ENCODE measurements around the gene OPRL1.

The OPRL1 gene

DNA sequence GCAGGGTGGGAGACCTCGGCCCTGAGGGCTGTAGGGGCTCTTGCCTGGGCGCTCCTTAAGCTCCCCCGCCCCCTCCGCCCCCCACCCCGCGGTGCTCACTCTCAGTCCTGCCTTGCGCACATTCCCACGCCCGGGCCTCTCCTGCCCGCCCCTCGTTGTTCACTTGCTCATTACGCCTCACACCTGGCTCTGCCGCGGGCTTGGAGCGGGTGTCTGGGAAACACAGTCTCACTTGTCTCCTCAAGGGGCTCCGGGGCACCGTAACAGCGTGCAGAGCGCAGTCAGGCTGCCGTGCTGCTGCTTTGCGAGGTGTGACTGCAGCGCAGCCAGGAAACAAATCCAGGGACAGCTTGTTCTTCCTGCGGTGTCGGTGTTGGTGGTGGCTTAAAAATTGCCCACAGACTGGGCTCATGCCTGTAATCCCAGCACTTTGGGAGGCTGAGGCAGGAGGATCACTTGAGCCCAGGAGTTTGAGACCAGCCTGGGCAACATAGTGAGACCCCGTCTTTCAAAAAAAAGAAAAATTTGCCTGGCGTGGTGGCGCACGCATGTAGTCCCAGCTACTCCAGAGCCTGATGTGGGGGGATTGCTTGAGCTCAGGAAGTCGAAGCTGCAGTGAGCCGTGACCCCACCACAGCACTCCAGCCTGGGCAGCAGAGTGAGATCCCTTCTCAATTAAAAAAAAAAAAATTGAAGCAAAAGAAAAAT is 22.9 kb downstream of the OPRL1 start:
- DNase-seq (ENCODE audit: low read depth in 2 of 2) = no peak

DNA sequence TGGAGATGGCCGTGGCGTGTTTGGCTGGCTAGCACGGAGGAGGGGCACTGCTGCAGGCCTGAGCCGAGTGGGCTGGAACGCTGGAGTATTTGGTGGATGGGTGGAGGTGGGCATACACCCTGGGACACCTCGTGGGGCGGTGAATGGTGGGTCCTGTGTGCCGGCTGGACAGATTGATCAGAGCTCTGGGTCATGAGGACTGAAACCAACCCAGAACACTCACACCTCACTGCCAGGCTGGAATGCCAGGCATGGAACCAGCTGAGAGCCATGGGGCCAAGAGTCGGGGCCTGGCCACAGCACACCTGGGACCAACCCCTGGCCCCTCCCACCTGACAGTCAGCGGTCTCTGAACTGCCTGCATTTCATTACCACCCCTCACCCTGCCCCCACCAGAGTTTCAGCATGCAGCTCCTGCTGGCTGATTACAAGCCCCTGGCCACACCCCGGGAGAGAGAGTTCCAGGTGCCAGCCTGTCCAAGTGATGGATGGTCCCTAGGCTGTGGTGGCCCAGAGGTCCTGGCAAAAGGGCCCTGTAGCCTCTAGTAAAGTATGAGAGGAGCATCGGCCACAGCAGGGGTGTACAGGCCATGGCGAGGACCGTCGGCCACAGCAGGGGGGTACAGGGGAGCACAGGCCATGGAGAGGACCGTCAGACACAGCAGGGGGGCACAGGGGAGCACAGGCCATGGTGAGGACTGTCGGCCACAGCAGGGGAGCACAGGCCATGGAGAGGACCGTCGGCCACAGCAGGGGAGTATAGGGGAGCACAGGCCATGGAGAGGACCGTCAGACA is 24.2 kb downstream of the OPRL1 start:
- DNase-seq (ENCODE audit: low read depth in 2 of 2) = no peak

DNA sequence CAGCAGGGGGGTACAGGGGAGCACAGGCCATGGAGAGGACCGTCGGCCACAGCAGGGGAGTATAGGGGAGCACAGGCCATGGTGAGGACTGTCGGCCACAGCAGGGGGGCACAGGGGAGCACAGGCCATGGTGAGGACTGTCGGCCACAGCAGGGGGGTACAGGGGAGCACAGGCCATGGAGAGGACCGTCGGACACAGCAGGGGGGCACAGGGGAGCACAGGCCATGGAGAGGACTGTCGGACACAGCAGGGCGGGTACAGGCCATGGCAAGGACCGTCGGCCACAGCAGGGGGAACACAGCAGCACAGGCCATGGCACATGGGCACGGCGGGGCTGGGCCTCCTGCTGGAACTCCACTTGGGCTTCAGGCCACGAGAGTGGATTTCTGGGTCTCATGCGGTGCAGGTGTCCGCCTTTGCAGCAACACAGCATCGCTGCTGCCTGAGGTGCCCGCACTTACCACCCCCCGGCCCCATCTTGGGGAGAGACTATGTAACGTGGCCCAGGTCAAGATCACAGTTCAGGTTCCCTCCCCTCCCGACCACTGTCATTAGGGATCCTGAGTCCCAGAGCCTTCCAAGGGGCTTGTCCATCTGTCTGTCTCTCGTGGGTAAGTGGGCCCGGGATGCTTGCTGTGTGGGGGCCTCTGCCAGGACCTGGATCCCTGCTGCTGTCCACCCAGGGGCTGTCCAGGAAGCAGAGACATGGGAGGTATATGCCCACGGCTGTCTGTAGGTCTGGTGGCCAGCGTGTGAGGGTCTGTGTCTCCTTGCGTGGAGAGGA is 25.0 kb downstream of the OPRL1 start:
- no peak for DNase-seq (ENCODE audit: low read depth in 2 of 2)

DNA sequence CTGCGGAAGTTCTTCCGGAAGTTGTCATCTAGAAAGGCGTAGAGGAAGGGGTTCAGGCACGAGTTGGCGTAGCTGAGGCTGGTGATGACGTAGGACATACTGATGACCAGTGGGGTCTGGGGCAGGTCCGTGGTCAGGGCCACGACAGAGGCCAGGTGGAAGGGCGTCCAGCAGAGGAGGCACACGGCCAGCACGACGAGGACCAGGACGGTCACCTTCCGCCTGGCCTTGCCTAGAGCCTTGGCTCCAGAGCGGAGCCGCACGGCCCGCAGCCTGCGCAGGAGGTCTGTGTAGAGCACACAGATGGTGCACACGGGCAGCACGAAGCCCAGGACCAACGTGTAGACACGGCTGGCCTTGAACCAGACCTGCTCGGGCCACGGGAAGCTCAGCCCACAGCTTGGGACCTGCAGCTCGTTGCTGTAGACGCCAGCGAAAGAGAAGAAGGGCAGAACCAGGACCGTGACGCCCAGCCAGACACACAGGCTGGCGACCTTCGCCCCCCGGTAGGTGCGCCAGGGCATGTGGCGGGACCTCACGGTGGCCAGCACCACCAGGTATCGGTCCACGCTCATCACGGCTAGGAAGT is 26.1 kb downstream of the OPRL1 start:
- DNase-seq (ENCODE audit: low read depth in 2 of 2) = no peak

DNA sequence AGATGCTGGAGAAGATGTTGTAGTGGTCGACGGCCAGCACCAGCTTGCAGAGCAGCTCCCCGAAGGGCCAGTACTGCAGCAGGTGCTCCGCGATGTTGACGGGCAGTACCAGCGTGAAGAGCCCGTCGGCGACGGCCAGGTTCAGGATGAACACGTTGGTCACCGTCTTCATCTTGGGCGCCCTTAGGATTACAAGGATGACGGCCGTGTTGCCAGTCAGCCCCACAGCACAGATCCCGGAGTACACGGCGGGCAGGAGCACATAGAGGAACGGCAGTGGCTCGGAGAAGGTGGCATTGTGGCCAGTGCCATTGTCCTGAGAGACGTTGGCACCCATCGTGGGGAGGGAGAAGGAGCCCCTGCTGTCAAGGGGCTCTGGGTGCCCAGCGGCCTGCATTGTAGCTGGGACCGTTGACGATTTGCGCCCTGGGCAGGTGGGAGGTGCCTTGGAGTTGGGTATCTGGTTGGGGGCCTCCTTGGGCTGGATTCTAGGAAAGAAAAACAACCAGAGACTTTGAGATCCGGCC is 26.6 kb downstream of the OPRL1 start:
- DNase-seq (ENCODE audit: low read depth in 2 of 2) = no peak

DNA sequence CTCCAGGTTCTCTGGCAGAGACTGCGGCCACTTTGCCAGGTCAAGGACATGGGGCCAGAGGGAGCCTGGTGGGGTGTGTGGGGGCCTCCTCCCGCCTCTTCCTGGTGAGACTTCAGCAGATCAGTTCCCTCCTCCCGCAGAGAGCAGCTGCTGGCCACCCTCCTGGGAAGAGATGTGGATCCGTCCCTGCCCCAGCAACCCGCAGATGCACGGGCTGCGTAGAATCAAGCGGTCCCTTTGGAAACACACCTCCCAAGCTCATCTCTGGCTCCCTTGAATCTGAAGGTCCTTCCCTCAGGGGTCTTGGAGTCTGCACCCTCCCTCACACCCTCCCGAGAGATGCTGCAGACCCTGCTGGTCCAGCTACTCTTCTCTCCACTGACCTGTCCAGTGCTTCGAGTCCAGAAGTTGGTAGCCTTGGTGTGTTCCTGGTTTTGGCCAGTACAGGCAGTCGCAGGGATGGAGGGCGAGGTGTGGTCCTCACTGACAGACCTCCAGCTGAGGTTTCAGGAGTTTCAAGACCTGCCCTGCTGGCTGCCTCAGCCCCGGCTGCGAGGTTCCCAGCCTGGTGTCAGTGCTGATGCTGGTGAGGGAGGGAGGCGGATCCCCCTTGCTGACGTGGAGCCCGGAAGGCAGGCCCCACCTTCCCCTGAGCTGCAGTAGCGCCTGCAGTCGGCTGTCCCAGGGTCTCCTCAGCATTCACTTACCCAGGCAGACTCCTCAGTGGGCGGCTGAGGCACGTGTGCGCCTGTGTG is 27.3 kb downstream of the OPRL1 start, which contains the start of gene NPBWR2:
Gene NPBWR2 (minus strand): TSS at position 585 of the 755 bp plus-strand sequence. CDS start 734 bp downstream, outside the sequence.
- DNase-seq (ENCODE audit: low read depth in 2 of 2) = no peak

DNA sequence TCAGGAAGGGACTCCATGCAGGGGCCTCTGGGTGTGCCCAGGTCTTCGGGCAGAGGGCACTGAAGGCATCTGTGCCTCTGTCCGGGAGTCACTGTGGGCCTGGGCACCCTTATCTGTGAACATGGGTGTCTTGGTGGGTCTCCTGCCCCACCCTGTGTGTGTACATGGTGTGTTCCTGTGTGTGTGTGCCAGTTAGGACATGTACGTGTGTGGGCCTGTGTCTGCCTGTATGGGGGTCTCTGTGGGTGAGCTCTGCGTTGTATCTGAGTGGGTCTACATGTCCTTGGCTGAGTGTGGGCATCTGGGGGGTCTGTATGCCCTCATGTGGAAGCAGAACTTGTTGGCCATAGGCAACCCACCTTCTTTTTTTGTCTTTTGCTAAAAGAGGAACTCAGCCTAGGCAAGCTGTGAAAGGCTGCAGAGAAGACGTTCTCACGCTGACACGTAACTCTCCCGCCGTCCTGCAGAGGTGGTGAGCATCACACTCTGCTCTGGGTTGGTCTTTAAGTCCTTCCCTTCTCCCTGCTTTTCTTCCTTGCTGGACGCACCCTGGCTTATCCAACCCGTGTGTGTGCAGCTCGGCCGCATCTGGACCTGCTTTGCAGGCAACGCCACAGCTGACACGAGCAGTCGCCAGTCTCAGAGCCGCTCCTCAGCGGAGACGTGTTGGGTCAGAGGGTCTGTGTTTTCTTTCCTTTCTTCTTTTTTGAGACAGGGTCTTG is 28.0 kb downstream of the OPRL1 start:
- DNase-seq (ENCODE audit: low read depth in 2 of 2) = no peak

DNA sequence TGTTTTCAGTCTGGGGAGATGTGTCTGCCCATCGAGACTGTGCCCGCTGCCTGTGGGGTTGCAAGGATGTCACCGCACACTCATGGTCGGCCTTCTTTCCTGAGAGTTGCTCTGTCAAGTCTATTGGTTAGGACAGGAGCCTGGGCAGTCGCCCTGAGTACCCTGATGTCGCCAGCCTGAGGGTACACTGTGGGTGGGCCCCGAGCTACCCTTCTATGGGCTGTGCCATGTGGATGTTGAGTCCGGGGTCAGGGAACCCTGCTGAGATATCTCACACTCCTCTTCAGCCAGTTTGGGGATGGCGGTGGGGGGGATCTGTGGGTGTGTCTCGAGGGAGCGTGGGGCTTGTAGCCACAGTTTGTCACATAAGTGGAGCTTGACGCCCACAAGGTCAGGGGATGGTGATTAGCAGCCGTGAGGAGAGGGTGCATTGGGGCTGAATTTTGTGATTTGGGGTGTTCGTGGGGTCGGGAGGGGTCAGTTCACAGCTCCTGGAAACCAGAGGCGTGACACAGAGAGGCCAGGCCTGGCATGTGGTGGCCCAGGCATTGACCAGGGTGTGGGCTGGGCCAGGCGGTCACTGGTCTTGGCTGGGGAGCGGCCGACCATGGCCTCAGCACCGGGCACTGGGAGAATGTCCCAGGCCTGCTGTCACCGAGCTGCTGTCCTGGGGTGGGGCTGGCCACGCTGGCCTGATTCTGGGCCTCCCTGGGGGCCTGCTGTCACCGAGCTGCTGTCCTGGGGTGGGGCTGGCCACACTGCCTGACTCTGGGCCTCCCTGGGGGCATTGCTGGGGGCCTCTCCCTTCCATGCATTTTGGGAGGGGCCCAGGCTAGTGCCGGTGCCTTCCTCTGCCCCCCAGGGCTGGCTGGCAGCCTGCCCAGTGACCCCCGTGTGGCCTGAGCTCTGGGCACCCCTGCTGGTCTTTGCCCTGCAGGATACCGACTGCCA is 29.1 kb downstream of the OPRL1 start:
- DNase-seq (ENCODE audit: low read depth in 2 of 2) = no peak

DNA sequence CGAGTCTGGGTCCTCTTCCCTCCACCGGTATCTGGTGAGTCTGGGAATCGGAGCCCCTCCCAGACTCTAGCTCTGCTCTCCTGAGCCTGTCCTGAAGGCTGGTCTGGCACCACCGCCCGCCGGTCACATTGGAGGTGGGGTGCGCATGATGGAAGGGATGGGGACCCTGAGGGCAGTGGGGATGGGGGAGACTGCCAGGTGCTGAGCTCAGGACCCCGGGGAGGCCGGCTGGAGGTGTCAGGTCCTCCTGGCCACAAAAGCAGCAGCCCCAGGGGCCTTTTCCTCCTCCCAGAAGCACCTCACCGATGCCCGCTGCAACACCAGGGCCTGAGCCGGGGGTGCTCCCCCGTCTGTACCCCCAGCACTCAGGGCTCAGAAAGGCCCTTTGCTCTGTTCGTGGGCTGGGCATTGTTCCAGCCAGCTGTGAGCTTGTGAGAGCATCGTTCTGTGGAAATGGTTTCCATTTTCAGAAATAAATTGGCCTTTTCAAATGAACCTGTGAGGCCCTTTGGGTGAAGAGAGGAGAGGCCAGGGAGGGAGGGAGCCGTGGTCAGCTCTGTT is 30.0 kb downstream of the OPRL1 start:
- DNase-seq (ENCODE audit: low read depth in 2 of 2) = no peak

DNA sequence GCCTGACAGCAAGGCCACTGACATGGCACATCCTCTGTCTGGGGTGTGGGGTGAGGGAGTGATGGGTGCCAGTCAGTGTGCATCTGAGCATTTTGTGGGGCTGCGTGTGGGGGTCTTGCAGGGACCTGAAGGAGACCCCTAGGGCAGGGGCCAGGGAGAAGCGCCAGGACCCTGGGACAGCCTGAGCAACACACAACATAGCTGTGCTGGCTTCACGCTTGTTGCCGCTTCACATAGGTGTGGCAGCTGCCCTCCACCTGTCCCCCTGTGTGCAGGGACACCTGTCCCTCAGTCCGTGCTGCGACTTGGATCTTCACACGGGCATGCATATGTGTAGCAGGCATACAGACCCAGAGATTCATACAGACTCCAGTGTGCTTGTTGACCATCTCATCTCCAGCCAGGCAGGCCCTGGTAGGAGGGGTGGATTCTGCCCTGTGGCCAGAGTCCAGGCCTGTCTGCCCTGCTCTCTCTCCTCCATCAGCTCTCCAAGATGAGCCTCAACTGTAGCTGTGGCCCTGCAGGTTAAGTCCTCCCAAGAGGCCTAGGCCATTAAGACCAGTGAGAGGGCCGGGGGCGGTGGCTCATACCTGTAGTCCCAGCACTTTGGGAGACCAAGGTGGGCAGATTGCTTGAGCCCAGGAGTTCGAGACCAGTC is 30.7 kb downstream of the OPRL1 start:
- no peak for DNase-seq (ENCODE audit: low read depth in 2 of 2)

DNA sequence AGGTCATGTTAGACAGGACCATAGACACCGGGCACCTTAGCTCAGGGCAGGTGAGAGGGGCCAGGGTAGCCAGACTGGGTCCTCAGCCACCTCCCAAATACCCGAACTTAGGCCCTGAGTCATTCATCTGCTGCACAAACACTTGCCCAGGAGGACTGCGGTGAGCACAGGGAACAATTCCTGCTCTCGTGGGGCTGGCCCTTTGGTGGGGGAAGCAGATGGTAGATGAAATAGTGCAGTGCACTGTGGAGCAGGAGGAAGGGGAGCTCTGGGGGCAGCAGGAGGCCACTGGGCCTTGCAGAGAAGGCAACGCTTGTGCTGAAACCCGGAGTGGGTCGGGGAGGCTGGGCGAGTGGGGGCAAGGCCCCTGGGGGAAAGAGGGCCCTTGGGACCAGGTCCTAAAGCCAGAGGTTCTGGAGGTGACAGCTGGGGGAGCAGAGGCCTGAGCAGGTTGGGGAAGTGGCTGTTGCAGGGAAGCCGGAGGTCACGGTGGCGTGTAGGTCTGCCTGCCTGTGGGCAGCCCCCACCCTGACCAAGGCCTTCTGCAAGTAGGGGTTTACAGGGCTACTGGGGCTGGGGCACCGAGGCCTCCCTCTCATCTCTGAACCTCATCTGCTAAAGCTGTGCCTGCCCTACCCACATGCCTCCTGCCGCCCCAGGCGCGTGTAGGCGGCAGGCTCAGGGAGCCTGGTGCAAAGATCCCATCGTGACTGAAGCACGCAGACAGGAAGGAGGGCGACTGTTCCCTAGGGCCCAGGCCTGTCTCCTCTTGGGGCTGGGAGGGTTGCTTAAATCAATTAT is 32.2 kb downstream of the OPRL1 start:
- DNase-seq (ENCODE audit: low read depth in 2 of 2) = no peak

DNA sequence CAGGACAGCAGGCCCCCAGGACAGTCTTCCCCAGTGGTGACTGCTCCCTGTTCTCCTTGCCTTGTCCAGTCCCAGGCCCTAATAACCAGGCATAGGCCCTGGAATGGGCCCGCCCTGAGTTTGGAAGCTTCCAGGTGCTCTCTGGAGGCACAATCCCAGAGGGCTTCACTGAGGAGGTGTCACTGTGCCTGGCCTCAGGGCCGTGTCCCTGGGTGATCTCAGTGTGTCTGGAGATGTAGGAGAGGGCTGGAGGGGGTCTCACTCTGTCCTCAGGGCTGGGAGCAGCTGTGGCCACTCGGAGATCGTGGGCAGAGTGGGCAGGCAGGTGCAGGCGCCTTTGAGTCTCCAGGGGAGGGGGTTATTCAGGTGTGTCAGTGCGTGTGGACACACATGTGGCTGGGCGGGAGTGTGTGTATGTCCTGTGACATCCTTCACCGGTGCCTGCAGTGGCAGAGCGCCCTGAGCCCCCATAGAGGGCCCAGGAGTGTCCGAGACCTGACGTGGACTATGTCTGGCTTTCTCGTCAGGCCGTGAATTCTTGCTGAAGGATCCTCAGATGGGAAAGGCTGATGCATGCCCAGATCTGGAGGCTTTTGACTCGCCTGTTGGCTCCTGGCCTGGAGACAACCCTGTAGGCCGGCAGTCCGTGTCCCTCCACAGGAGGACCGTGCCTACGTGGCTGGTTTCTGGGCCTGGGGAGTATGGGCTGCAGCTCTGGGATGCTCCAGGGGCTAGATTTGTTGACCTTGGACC is 33.0 kb downstream of the OPRL1 start:
- DNase-seq (ENCODE audit: low read depth in 2 of 2) = no peak

DNA sequence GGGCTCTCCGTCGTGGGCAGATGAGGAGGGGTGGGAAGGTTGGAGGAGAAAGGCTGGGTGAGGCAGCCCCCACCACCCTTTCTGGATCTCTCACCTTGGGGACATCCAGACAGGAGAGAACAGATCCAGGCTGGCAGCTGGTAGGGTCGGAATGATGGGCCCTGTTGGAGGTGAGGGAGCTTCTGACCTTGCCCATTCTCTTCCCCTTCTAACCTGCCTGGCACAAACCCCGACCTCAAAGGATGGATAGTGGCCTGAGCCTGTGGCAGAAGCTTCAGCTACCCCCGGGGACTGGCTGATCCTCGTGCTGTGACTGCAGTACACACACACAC is 33.5 kb downstream of the OPRL1 start:
- no peak for DNase-seq (ENCODE audit: low read depth in 2 of 2)

DNA sequence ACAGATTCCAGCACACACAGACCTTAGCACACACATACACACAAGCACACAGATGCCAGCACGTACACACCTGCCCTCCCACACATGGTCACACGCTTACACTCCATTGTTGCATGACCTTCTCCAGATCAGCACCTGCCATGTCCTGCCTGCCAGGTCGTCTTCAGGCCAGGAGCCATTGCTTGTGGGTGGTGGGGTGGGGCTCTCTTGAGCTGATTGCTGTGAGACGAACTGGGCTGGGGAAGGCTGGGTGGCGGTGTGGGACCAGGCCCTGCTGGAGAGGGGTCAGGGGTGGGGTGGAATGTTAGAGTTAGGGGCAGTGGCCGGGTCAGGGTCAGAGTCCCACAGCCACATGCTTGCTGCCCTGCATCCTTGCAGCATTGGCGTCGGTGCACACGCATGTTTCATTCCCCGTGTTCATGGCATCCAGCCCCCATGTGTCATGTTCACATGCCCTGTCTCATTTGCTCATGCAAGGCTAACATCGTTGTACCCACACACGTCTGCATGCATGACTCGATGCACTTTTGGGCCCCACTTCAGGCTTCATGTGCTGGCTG is 34.0 kb downstream of the OPRL1 start:
- no peak for DNase-seq (ENCODE audit: low read depth in 2 of 2)

DNA sequence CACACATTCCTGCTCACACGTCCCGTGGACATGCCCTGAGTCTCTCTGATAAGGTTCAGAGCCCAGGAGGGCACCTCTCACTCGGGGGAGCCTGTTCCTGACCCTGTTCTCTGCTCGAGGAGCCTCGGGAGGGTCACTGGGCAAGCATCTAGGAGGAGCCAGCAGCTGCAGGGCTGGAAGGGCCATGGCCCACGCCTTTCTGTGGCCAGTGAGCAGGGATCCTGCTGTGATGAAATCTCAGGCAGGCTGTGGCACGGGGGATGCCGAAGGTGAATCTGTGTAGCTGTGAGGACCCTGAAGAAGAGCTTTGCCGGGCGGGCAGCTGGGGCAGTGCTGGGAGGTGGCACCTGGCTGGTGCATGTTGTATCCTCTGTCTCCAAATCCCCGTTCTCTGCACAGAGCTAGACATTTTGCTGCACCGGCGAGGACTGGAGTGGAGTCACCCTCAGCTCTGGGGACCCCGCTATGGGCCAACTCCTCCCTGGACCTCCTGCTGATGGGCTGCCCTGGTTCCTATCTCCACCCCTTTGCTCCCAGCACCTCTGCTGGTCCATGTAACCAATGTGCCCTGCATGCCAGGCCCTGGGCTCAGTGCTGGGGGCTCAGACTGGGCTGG is 34.6 kb downstream of the OPRL1 start:
- no peak for DNase-seq (ENCODE audit: low read depth in 2 of 2)
